GM21423 (cell line): ENCODE measurements around the gene LPIN2.

ENCODE experiments used
- ATAC-seq: cut with Tn5 transposase; IDR thresholded peaks from one replicate; pipeline ENCODE4 v1.9.1; 2021; ENCODE audit warnings: mild to moderate bottlenecking, moderate library complexity; ENCODE audit not compliant: unreplicated experiment

LPIN2 gene

DNA sequence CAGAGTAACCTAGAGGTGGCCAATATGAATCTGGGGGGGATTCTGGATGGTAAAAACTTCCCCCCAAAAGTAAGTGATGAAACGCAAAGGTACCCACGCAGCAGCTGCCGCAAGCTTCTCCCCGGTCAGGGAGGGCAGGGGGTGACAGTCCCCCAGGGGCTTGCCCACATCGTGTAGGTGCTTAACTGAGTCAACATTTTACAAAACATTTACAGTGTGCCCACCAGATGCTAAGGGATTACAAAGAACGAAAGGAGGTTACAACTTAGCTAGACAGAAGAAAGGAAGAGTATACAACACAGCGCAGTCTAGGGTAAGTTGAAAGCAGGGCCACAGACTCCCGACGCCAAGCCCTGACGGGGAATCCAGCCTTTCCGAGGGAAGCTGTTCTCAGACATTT, 45.6 kb downstream of the LPIN2 start:
- no peak for ATAC-seq

DNA sequence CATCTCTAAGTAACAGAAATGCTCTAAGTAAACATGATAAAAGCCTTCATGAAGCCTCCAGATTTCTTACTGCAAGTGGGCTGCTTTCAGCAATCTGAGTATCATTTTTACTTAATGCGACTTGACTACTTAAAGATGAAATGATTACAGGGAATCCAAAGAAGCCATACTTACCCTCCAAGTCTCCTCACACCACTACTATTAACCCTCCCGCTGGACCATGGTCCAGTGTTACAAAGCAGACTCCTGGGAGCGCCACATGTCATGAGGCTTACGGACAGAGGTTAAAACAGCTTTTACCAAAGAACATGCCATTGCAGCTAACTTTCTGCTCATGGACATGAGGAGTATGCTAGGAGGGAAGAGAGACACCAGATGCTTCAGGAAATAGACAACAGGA, 46.4 kb downstream of the LPIN2 start:
- ATAC-seq = no peak

DNA sequence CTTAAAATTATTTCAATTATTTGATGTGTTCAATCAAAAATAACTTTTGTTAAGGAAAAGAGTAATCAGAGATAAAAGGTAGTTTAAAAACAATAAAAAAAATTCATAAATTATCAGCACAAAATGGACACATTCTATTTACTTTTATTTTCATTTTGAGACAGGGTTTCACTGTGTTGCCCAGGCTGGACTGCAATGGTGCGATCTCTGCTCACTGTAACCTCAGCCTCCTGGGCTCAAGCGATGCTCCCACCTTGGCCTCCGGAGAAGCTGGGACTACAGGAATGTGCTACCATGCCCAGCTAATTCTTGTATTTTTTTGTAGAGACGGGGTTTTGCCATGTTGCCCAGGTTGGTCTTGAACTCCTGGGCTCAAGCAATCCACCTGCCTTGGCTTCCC, 47.1 kb downstream of the LPIN2 start:
- no peak for ATAC-seq

DNA sequence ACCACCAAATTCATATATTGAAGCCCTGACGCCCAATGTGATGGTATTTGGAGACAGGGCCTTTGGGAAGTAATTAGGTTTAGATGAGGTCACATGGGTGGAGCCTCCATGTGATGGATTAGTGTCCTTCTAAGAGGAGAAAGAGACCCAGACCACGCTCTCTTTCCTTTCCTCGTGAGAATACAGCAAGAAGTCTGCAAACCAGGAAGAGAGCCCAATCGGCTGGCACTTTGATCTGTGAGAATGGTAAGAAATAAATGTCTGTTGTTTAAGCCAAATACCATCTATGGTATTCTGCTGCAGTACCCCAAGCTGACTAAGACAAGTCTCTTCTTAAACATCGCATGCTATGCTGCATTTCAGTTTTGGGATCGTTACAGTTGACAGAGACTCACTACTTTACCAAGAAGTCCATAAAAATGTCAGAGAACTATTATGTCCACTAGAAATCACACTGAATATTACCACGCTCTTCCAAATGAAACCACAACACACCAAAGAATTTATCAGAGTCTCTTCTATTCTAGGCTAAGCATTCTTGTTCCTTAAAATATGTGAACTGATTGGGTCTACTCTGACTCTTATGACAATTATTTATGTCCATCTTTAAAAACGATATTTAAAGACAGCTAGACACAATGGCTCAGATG, 48.5 kb downstream of the LPIN2 start:
- no peak for ATAC-seq
